HFFc6 (cell line): ENCODE measurements around the gene GTPBP4. TPM values are rescaled to one million over a fixed set of nuclear protein-coding genes. Genes with fewer than 3 reads are reported as not detected.

ENCODE experiments used
- DNase-seq: peaks from one replicate; pipeline ENCODE4 v3.0.0-alpha.2; 2018
- H3K27ac Mint-ChIP-seq: 2 replicates; pipeline ENCODE4 v1.8.0; 2020; ENCODE audit warnings: mild to moderate bottlenecking, mixed read lengths
- H3K27me3 Mint-ChIP-seq: 2 replicates; pipeline ENCODE4 v1.8.0; 2021; ENCODE audit warnings: mild to moderate bottlenecking, moderate library complexity, mixed read lengths; ENCODE audit not compliant: insufficient read depth
- H3K36me3 Mint-ChIP-seq: 2 replicates; pipeline ENCODE4 v1.8.0; 2021; ENCODE audit warnings: low read depth, mixed read lengths
- H3K4me1 Mint-ChIP-seq: 2 replicates; pipeline ENCODE4 v1.8.0; 2020; ENCODE audit warnings: low read depth, mixed read lengths
- H3K4me3 Mint-ChIP-seq: 2 replicates; pipeline ENCODE4 v1.8.0; 2020; ENCODE audit warnings: mild to moderate bottlenecking, moderate library complexity, mixed read lengths
- H3K9me3 Mint-ChIP-seq: 2 replicates; pipeline ENCODE4 v1.8.0; 2020; ENCODE audit warnings: mild to moderate bottlenecking, mixed read lengths
- total RNA-seq, 6 experiments: library from RNA; stranded (reverse); fragmentation: NEBNext Ultra II Directional; extraction: Animal tissue kit (Norgen Biotek cat#: 25700); gene quantifications; 2 replicates in 1 of 6; 3 replicates in 5 of 6; pipeline ENCODE4 v1.2.3, GENCODE V29; 2021
- TF ChIP-seq, protein P1 (sequence below): fragments of 200-600 bp; sonication (generic); IDR thresholded peaks from 2 replicates; pipeline ENCODE4 v1.5.0; 2021; ENCODE audit warnings: antibody characterized with exemption, mild to moderate bottlenecking

The GTPBP4 gene
- total RNA-seq, 6 experiments from 2014 or later: 60.2 to 80.3 (median 68.3) TPM

DNA sequence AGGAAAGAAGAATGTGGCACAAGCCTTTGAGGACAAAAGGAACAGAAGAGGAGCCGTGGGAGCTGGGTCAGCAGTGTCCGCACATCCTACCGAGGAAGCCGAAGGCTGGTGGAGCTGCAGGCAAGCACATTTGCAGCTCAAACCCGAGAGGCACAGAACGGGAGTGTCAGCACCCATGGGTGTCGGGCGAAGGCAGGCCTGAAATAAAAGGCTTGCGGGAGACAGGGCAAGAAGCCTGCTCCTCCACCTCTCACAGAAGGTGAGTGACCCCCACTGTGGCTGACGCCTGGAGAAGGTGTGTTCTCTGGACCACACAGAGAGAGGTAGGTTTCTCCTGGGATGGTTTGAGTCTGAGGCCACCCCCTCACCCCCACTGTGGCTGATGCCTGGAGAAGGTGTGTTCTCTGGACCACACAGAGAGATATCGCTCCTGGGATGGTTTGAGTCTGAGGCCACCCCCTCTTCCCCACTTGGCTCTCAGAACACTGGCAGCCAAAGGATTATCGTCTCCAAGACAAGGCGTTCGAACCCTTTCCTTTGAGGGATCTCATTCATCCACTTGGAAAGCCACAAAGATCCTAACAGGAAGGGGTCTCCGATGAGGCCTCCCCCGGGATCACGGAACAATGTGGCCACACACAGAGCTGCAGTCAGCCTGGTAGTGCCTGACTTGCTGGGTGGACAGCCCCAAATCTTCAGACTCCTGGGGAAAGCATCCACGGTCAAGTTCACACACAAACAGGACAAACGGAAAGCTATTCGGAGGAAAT is 21.6 kb upstream of the GTPBP4 start:
- Mint-ChIP-seq H3K9me3 (no peaks in the 10 kb centered on the region), H3K27me3 (peaks cover 1% of the 10 kb centered on the region), H3K4me1 (peaks cover 17% of the 10 kb centered on the region), H3K4me3 (no peak overlapping the region), H3K27ac (no peak overlapping the region), H3K36me3 (no peaks in the 10 kb centered on the region)
- no peak for DNase-seq
- TF ChIP-seq, protein P1, sequence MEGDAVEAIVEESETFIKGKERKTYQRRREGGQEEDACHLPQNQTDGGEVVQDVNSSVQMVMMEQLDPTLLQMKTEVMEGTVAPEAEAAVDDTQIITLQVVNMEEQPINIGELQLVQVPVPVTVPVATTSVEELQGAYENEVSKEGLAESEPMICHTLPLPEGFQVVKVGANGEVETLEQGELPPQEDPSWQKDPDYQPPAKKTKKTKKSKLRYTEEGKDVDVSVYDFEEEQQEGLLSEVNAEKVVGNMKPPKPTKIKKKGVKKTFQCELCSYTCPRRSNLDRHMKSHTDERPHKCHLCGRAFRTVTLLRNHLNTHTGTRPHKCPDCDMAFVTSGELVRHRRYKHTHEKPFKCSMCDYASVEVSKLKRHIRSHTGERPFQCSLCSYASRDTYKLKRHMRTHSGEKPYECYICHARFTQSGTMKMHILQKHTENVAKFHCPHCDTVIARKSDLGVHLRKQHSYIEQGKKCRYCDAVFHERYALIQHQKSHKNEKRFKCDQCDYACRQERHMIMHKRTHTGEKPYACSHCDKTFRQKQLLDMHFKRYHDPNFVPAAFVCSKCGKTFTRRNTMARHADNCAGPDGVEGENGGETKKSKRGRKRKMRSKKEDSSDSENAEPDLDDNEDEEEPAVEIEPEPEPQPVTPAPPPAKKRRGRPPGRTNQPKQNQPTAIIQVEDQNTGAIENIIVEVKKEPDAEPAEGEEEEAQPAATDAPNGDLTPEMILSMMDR: no peak

DNA sequence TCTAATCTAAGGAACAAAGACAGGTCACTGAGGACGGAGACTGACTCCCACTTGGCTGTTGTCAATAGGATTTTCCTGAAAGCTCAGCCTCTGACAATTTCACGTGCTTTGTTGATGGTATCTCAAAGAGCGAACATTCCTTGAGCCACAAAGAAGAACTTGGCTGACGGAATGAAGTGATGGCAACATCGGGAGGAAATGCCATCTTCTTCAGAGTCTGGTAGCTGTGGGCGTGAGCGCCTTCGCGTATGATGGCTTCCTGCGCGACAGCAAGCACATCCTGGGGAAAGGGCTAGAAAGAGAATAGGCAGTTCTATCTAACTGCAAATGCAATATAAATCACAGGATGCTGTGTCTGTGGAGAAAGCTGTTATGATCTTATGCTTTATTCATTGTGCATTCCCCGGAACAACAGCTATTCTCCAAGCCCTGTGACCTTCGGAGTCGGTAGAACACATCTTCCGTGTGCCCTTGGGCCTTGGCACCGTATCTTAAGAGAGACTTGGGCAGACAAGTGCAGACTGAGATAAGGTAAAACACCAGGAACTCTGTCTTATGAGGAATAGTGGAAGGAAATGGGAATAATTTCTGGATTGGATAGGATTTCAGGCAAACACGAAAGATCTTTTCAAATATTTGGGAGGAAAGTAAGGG is 19.6 kb upstream of the GTPBP4 start:
- Mint-ChIP-seq H3K4me3 (no peak overlapping the region), H3K36me3 (no peaks in the 10 kb centered on the region), H3K27ac (no peak overlapping the region), H3K9me3 (no peaks in the 10 kb centered on the region), H3K27me3 (peaks cover 1% of the 10 kb centered on the region), H3K4me1 (peaks cover 17% of the 10 kb centered on the region)
- DNase-seq: no peak
- TF ChIP-seq, protein P1: no peak

- Mint-ChIP-seq H3K4me1 (peaks cover 17% of the 10 kb centered on the region), H3K9me3 (no peaks in the 10 kb centered on the region), H3K36me3 (no peaks in the 10 kb centered on the region), H3K27ac (no peak overlapping the region), H3K27me3 (peaks cover 1% of the 10 kb centered on the region), H3K4me3 (no peak overlapping the region)
- no peak for DNase-seq
- TF ChIP-seq, protein P1: no peak
Observed at GRCh38 chr10:969473-970150, 18.6 kb upstream of the GTPBP4 start.

- Mint-ChIP-seq H3K27ac (peak overlapping the region; percentile 40), H3K4me3 (peak overlapping the region; percentile 57), H3K27me3 (peaks cover 3% of the 10 kb centered on the region), H3K36me3 (no peaks in the 10 kb centered on the region), H3K9me3 (peaks cover 2% of the 10 kb centered on the region; the same call in 1 of the 2 replicates), H3K4me1 (peaks cover 17% of the 10 kb centered on the region)
- peak; percentile 26 for DNase-seq
- TF ChIP-seq, protein P1: no peak
Observed at GRCh38 chr10:970311-971149, 17.7 kb upstream of the GTPBP4 start.

- DNase-seq: no peak
- Mint-ChIP-seq H3K36me3 (peaks cover under 1% of the 10 kb centered on the region; the same call in 1 of the 2 replicates), H3K9me3 (peaks cover 5% of the 10 kb centered on the region; the same call in 1 of the 2 replicates), H3K27ac (no peak overlapping the region), H3K4me1 (peaks cover 17% of the 10 kb centered on the region), H3K27me3 (peaks cover 3% of the 10 kb centered on the region), H3K4me3 (no peak overlapping the region; the same call in 1 of the 2 replicates)
- TF ChIP-seq, protein P1: no peak
Observed at GRCh38 chr10:971150-971542, 17.1 kb upstream of the GTPBP4 start.
